Subcutaneous adipose tissue (tissue), 4 donors: ENCODE results near the gene CCDC134. TPM values are rescaled to one million over a fixed set of nuclear protein-coding genes. Genes with fewer than 3 reads are reported as not detected.

Source experiments
- total RNA-seq, 4 donors: library from RNA; depleted of rRNA; stranded (reverse); fragments of >200 nt; gene quantifications; one replicate each; pipeline ENCODE4 v1.1.0, GENCODE V29; 2016
- TF ChIP-seq, protein P1 (sequence below): fragments of 450-650 bp; IDR thresholded peaks from one replicate; pipeline ENCODE4 v1.5.1; 2016; ENCODE audit warnings: low read depth, mild to moderate bottlenecking, control low read depth, antibody characterized with exemption, moderate library complexity

CCDC134 gene
- total RNA-seq, 4 donors from 2014 or later, result 0.98 to 5.1 (median 2.6) TPM

GRCh38 chr22:41846268-41846987 lies 45.9 kb downstream of the CCDC134 start:
- TF ChIP-seq, protein P1, sequence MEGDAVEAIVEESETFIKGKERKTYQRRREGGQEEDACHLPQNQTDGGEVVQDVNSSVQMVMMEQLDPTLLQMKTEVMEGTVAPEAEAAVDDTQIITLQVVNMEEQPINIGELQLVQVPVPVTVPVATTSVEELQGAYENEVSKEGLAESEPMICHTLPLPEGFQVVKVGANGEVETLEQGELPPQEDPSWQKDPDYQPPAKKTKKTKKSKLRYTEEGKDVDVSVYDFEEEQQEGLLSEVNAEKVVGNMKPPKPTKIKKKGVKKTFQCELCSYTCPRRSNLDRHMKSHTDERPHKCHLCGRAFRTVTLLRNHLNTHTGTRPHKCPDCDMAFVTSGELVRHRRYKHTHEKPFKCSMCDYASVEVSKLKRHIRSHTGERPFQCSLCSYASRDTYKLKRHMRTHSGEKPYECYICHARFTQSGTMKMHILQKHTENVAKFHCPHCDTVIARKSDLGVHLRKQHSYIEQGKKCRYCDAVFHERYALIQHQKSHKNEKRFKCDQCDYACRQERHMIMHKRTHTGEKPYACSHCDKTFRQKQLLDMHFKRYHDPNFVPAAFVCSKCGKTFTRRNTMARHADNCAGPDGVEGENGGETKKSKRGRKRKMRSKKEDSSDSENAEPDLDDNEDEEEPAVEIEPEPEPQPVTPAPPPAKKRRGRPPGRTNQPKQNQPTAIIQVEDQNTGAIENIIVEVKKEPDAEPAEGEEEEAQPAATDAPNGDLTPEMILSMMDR, result no peak

- TF ChIP-seq, protein P1, result no peak
Measured at GRCh38 chr22:41847300-41847699, 46.8 kb downstream of the CCDC134 start.

DNA sequence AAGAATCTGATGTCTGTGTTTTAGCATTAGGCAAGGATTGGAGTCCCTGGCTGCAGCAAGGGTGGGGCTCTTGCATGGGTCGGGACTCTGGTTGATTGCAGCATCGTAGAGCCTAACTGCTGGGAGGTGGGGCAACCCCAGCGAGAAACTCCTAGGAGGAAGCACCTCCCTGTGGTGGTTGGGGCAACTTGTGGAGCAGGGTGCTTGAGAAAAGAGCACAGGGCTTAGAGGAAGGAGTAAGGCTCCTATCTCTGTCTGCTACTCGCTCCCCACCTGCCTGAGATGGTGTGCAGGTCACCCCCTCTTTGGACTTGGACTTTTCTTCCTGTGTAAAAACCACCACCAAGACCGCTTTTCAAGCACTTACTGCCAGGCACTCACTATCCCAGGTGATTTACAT lies 48.0 kb downstream of the CCDC134 start:
- TF ChIP-seq, protein P1, result no peak

- TF ChIP-seq, protein P1, result no peak
Measured at GRCh38 chr22:41856469-41856868, 56.0 kb downstream of the CCDC134 start.

- TF ChIP-seq, protein P1, result no peak
Measured at GRCh38 chr22:41857155-41857859, 56.8 kb downstream of the CCDC134 start.

DNA sequence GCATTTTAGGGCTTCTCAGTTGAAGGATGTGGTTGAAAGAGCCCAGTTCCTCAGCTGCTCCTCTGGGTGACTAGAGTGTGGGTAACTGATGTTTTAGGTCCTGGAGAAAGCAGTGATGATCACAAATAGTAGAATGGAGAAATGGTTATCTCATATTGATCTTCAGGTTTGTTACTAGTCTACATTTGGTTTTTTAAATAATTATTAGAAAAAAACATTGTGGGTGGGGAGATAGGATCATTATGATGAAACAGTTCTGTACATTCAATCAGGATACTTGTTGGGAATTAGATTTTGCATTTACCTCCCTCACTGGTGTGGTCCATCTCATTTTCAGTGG lies 57.4 kb downstream of the CCDC134 start:
- TF ChIP-seq, protein P1, result no peak

DNA sequence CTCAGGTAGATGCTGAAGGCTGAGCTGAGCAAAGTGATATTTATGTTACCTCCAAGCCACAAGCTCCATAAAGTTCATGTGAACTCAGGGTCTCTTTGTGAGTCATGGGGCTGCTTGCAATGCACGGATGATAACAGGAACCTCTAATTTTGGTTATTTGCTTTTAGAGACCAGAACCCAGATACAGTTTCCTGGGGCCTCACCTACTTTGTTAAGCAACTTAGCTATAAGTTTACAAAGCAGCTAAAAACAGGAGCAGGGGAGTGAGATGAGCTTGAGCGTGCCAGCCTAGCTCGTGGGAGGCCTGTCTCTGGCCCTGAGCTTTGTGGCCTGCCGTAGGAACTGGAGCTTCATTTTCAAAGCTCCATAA lies 61.7 kb downstream of the CCDC134 start:
- TF ChIP-seq, protein P1, result no peak
